HUES64 (cell line): ENCODE data around the gene RALB.

ENCODE experiments used
- H3K27ac ChIP-seq: 2 replicates; pipeline ENCODE4 v1.7.0; 2013; ENCODE audit warnings: low read depth, low read length, inconsistent platforms
- H3K27me3 ChIP-seq: 2 replicates; pipeline ENCODE4 v1.6.1; 2013; ENCODE audit warnings: mild to moderate bottlenecking, low read length; ENCODE audit not compliant: insufficient read depth
- H3K36me3 ChIP-seq: 2 replicates; pipeline ENCODE4 v1.6.1; 2013; ENCODE audit warnings: mild to moderate bottlenecking, low read length; ENCODE audit not compliant: insufficient read depth
- H3K4me1 ChIP-seq: 2 replicates; pipeline ENCODE4 v1.6.1; 2013; ENCODE audit warnings: mild to moderate bottlenecking, low read length, moderate library complexity; ENCODE audit not compliant: insufficient read depth
- H3K4me3 ChIP-seq: 2 replicates; pipeline ENCODE4 v1.5.1; 2013; ENCODE audit warnings: mild to moderate bottlenecking, low read length, moderate library complexity
- H3K9ac ChIP-seq: 2 replicates; pipeline ENCODE4 v1.6.1; 2013; ENCODE audit warnings: mild to moderate bottlenecking, low read depth, low read length
- H3K9me3 ChIP-seq: 2 replicates; pipeline ENCODE4 v1.6.1; 2013; ENCODE audit warnings: low read depth, low read length; ENCODE audit not compliant: insufficient read depth
- WGBS: fragments of 150-250, 120-280 bp; methylation state at CpG from one replicate; pipeline ENCODE4 v1.1.7; 2013; ENCODE audit warnings: missing lambda C conversion rate; 5-methylcytosine and 5-hydroxymethylcytosine counted together

RALB gene

GRCh38 chr2:120313695-120314615 is 61.3 kb downstream of the RALB start:
- Histone ChIP-seq H3K9ac (no peak overlapping the region), H3K9me3 (no peaks in the 10 kb centered on the region), H3K27me3 (peaks cover 49% of the 10 kb centered on the region), H3K4me3 (no peak overlapping the region), H3K4me1 (peaks cover 5% of the 10 kb centered on the region), H3K27ac (no peak overlapping the region), H3K36me3 (no peaks in the 10 kb centered on the region)
- 90% methylated on average over 39 of the region's 39 CpGs for WGBS

GRCh38 chr2:120314690-120315366 is 62.2 kb downstream of the RALB start:
- Histone ChIP-seq H3K4me3 (no peak overlapping the region), H3K4me1 (peaks cover 5% of the 10 kb centered on the region), H3K9me3 (no peaks in the 10 kb centered on the region), H3K36me3 (no peaks in the 10 kb centered on the region), H3K27me3 (peaks cover 49% of the 10 kb centered on the region), H3K27ac (no peak overlapping the region), H3K9ac (no peak overlapping the region)
- 84% methylated on average over 19 of the region's 19 CpGs for WGBS

- Histone ChIP-seq H3K27me3 (peaks cover 47% of the 10 kb centered on the region), H3K36me3 (no peaks in the 10 kb centered on the region)
- WGBS = 89% methylated on average over 17 of the region's 17 CpGs
These were observed 62.8 kb downstream of the RALB start for GRCh38 chr2:120315367-120316033.

GRCh38 chr2:120316071-120316470 is 63.4 kb downstream of the RALB start:
- Histone ChIP-seq H3K36me3 (no peaks in the 10 kb centered on the region), H3K9ac (no peak overlapping the region), H3K27me3 (peaks cover 43% of the 10 kb centered on the region), H3K4me3 (no peak overlapping the region), H3K9me3 (no peaks in the 10 kb centered on the region), H3K27ac (no peak overlapping the region), H3K4me1 (no peaks in the 10 kb centered on the region)
- WGBS = 90% methylated on average over 5 of the region's 5 CpGs

More at GRCh38 chr2:120315367-120316033, 62.8 kb downstream of the RALB start:
- peaks cover under 1% of the 10 kb centered on the region; the same call in 1 of the 2 replicates for H3K4me1 ChIP-seq
- H3K4me3 ChIP-seq = no peak overlapping the region
- H3K9me3 ChIP-seq = no peaks in the 10 kb centered on the region
- no peak overlapping the region for H3K9ac ChIP-seq
- H3K27ac ChIP-seq = no peak overlapping the region

GRCh38 chr2:120316528-120317179 is 64.0 kb downstream of the RALB start:
- H3K4me3 ChIP-seq = no peak overlapping the region

GRCh38 chr2:120317180-120317533 is 64.5 kb downstream of the RALB start:
- Histone ChIP-seq H3K4me3 (no peak overlapping the region), H3K9me3 (no peaks in the 10 kb centered on the region), H3K27me3 (peaks cover 34% of the 10 kb centered on the region), H3K9ac (no peak overlapping the region), H3K36me3 (no peaks in the 10 kb centered on the region), H3K4me1 (no peaks in the 10 kb centered on the region), H3K27ac (no peak overlapping the region)

More at GRCh38 chr2:120316528-120317179, 64.0 kb downstream of the RALB start:
- 83% methylated on average over 15 of the region's 15 CpGs for WGBS
- H3K27me3 ChIP-seq = peaks cover 39% of the 10 kb centered on the region
- no peak overlapping the region for H3K9ac ChIP-seq
- no peak overlapping the region for H3K27ac ChIP-seq
- no peaks in the 10 kb centered on the region for H3K9me3 ChIP-seq
- H3K36me3 ChIP-seq = no peaks in the 10 kb centered on the region
- H3K4me1 ChIP-seq = no peaks in the 10 kb centered on the region

- 95% methylated on average over 8 of the region's 8 CpGs for WGBS
These were observed 65.3 kb downstream of the RALB start for GRCh38 chr2:120317916-120318315.

GRCh38 chr2:120318626-120319025 is 66.0 kb downstream of the RALB start:
- no peaks in the 10 kb centered on the region for H3K4me1 ChIP-seq
- 79% methylated on average over 7 of the region's 8 CpGs for WGBS
- H3K4me3 ChIP-seq = no peak overlapping the region
- no peak overlapping the region for H3K9ac ChIP-seq
- H3K9me3 ChIP-seq = no peaks in the 10 kb centered on the region
- no peak overlapping the region for H3K27ac ChIP-seq
- no peaks in the 10 kb centered on the region for H3K36me3 ChIP-seq
- peaks cover 22% of the 10 kb centered on the region for H3K27me3 ChIP-seq

More at GRCh38 chr2:120317916-120318315, 65.3 kb downstream of the RALB start:
- Histone ChIP-seq H3K27ac (no peak overlapping the region), H3K9me3 (no peaks in the 10 kb centered on the region), H3K9ac (no peak overlapping the region), H3K4me1 (no peaks in the 10 kb centered on the region), H3K4me3 (no peak overlapping the region), H3K36me3 (no peaks in the 10 kb centered on the region), H3K27me3 (peaks cover 27% of the 10 kb centered on the region)

- WGBS = 91% methylated on average over 10 of the region's 10 CpGs
- Histone ChIP-seq H3K36me3 (no peaks in the 10 kb centered on the region), H3K4me3 (no peak overlapping the region), H3K27me3 (peaks cover 17% of the 10 kb centered on the region), H3K27ac (no peak overlapping the region), H3K9me3 (no peaks in the 10 kb centered on the region), H3K9ac (no peak overlapping the region), H3K4me1 (no peaks in the 10 kb centered on the region)
These were observed 66.5 kb downstream of the RALB start for GRCh38 chr2:120319123-120319522.

- Histone ChIP-seq H3K9ac (no peak overlapping the region), H3K4me3 (no peak overlapping the region), H3K27ac (no peak overlapping the region), H3K4me1 (no peaks in the 10 kb centered on the region), H3K27me3 (peaks cover 10% of the 10 kb centered on the region), H3K36me3 (no peaks in the 10 kb centered on the region), H3K9me3 (no peaks in the 10 kb centered on the region)
- WGBS = 87% methylated on average over 18 of the region's 18 CpGs
These were observed 67.2 kb downstream of the RALB start for GRCh38 chr2:120319686-120320317.
